ENCODE results near the gene PQBP1.

The PQBP1 gene

DNA sequence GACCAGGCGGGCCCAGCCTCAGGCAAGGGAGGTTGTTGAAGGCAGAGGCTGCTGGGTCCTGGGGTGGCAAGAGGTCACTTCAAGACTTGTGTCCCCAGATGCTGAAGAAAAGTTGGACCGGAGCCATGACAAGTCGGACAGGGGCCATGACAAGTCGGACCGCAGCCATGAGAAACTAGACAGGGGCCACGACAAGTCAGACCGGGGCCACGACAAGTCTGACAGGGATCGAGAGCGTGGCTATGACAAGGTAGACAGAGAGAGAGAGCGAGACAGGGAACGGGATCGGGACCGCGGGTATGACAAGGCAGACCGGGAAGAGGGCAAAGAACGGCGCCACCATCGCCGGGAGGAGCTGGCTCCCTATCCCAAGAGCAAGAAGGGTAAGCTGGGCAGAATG is 4.4 kb downstream of the PQBP1 start:
- Histone ChIP-seq H3K36me3 (peaks cover 13% of the 10 kb centered on the region), H3K9me3 (no peaks in the 10 kb centered on the region), H3K4me3 (ENCODE audit: low read depth, low read length) (no peak overlapping the region), H3K27me3 (no peaks in the 10 kb centered on the region), H3K4me1 (no peaks in the 10 kb centered on the region)
- TF ChIP-seq, protein P1, sequence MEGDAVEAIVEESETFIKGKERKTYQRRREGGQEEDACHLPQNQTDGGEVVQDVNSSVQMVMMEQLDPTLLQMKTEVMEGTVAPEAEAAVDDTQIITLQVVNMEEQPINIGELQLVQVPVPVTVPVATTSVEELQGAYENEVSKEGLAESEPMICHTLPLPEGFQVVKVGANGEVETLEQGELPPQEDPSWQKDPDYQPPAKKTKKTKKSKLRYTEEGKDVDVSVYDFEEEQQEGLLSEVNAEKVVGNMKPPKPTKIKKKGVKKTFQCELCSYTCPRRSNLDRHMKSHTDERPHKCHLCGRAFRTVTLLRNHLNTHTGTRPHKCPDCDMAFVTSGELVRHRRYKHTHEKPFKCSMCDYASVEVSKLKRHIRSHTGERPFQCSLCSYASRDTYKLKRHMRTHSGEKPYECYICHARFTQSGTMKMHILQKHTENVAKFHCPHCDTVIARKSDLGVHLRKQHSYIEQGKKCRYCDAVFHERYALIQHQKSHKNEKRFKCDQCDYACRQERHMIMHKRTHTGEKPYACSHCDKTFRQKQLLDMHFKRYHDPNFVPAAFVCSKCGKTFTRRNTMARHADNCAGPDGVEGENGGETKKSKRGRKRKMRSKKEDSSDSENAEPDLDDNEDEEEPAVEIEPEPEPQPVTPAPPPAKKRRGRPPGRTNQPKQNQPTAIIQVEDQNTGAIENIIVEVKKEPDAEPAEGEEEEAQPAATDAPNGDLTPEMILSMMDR (IDR thresholded peaks at IDR 0.05; ENCODE audit: low read depth, low read length), result no peak
- no peak for DNase-seq

DNA sequence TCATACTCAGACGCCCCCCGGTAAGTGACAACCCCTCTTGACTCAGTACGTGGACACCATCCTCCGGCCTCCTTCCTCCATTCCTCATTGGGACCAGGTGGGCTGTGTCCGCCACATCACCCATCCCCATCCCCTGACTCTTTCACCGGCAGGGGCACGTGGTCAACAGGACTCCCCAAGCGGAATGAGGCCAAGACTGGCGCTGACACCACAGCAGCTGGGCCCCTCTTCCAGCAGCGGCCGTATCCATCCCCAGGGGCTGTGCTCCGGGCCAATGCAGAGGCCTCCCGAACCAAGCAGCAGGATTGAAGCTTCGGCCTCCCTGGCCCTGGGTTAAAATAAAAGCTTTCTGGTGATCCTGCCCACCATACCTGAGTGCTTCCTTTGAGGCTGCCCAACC is 5.0 kb downstream of the PQBP1 start:
- TF ChIP-seq, protein P1 (IDR thresholded peaks at IDR 0.05; ENCODE audit: low read depth, low read length), result no peak
- H3K4me3 ChIP-seq (ENCODE audit: low read depth, low read length), result no peak overlapping the region
- H3K36me3 ChIP-seq, result peaks cover 13% of the 10 kb centered on the region
- no peaks in the 10 kb centered on the region for H3K9me3 ChIP-seq
- no peaks in the 10 kb centered on the region for H3K4me1 ChIP-seq
- no peaks in the 10 kb centered on the region for H3K27me3 ChIP-seq
- DNase-seq, result no peak

DNA sequence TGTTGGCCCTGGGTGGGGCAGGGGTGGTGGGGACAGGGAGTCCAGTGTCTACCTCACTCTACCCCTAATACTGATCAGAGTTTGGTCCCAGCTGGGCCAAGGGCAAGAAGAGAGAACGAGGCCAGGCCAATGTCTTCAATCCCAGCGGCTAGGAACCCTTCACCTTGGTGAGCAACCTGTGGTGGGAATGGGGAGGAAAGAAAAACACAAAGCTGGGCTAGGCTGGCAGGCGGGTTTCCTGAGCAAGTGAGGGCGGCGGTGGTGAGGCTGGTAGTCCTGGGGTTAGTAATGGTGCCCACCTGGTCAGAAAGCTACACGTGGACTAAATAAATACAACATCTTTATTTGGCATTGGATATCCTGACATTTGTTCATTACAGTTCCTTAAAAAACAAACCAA is 5.6 kb downstream of the PQBP1 start:
- Histone ChIP-seq H3K36me3 (peaks cover 13% of the 10 kb centered on the region), H3K4me3 (ENCODE audit: low read depth, low read length) (no peak overlapping the region), H3K9me3 (no peaks in the 10 kb centered on the region), H3K4me1 (no peaks in the 10 kb centered on the region), H3K27me3 (no peaks in the 10 kb centered on the region)
- DNase-seq, result no peak
- TF ChIP-seq, protein P1 (IDR thresholded peaks at IDR 0.05; ENCODE audit: low read depth, low read length), result no peak

DNA sequence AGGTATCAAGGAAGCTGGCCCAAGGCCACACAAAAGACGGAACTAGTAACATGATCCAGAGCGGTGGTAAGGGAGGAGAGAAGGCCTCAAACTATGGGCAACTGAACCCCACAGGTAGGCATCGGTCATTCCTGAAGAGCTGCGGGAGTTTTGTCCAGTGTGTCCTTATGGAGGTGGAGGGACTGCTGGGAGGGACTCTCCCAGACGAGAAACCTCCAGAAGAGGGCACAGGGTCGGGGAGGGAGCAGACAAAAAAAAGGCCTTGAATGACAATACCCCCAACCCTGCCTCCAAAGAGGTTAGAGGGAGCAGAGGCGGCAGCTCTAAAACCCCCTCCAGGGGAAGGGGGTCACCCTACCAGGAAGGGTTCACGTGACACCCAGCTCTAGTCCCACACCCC is 6.5 kb downstream of the PQBP1 start:
- Histone ChIP-seq H3K9me3 (no peaks in the 10 kb centered on the region), H3K4me1 (no peaks in the 10 kb centered on the region), H3K27me3 (no peaks in the 10 kb centered on the region), H3K4me3 (ENCODE audit: low read depth, low read length) (no peak overlapping the region), H3K36me3 (peaks cover 13% of the 10 kb centered on the region)
- DNase-seq, result no peak
- TF ChIP-seq, protein P1 (IDR thresholded peaks at IDR 0.05; ENCODE audit: low read depth, low read length), result no peak

DNA sequence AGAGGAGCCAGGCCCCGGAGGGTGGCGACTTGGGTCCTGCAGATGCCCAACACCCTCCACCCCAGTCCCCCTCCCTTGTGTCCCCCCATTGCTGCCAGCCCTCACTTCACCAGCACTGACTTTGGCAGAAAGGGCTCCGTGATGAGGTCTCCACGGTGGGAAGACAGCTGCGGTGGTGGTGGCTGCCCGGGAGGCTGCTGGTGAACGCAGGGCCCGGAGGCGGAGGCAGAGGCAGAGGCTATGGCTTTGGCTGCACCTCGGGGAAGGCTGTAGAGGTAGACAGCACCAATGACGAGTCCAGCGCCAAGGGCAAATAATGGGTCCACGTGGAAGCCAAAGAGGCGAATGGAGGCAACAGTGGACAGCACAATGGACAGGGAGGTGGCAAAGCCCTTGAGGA is 6.9 kb downstream of the PQBP1 start:
- Histone ChIP-seq H3K4me1 (no peaks in the 10 kb centered on the region), H3K27me3 (no peaks in the 10 kb centered on the region), H3K9me3 (no peaks in the 10 kb centered on the region), H3K36me3 (peaks cover 13% of the 10 kb centered on the region), H3K4me3 (ENCODE audit: low read depth, low read length) (no peak overlapping the region)
- TF ChIP-seq, protein P1 (IDR thresholded peaks at IDR 0.05; ENCODE audit: low read depth, low read length), result no peak
- no peak for DNase-seq

DNA sequence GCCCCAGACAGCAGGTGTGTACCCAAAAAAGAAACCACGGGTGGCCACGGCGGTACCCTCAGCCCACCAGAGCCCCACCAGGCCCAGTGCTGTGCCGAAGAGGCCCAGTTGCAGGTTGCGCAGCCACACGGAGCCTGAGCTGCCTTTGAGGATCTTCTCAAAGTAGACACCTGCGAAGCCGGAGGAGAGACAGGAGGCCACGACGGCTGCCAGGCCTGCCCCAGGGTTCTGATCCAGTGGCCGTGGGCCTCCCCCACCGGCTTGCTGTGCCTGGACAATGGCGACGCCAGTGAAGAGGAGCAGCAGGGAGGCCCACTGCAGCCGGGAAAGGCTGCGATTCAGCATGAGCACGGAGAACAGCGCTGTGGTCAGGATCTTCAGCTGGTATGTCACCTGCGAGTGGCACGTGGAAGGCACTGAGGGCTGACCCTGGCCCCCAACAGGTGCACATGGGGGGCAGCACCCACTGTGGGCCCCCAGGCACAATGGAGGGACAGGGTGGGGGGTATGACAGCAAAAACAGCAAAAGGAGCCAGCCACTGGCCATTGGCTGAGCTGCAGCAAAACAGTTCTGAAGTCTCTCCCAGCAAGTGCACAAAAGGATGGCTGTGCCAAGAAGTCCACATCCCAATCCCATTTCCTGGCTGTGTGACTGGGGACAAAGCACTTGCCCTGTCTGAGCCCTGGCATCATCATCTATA is 7.5 kb downstream of the PQBP1 start:
- DNase-seq, result no peak
- TF ChIP-seq, protein P1 (IDR thresholded peaks at IDR 0.05; ENCODE audit: low read depth, low read length), result no peak
- Histone ChIP-seq H3K4me3 (ENCODE audit: low read depth, low read length) (no peak overlapping the region), H3K27me3 (no peaks in the 10 kb centered on the region), H3K9me3 (no peaks in the 10 kb centered on the region), H3K36me3 (peaks cover 13% of the 10 kb centered on the region), H3K4me1 (no peaks in the 10 kb centered on the region)

Measured in BE2C (cell line).